ENCODE results near the gene KLKB1.

DNA sequence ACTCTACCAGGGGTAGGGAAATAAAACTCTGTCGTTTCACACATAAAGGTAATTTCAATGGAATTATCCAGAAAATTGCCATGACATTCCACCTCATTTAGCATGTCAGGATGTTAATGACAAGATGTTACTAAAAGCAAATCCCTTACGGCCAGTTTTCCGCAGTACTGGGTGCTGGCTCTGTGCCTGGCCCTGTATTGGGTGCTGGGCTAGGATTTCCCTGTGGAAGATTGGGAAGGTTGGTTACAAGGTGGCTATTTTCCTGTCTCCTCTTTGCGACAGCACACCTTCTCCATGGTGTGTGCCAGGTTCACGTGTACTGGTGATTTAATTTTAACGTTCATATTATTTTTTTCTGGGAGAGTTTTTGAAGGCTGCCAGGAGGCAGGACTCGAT, 13.1 kb downstream of the KLKB1 start:
- TF ChIP-seq, protein P1, sequence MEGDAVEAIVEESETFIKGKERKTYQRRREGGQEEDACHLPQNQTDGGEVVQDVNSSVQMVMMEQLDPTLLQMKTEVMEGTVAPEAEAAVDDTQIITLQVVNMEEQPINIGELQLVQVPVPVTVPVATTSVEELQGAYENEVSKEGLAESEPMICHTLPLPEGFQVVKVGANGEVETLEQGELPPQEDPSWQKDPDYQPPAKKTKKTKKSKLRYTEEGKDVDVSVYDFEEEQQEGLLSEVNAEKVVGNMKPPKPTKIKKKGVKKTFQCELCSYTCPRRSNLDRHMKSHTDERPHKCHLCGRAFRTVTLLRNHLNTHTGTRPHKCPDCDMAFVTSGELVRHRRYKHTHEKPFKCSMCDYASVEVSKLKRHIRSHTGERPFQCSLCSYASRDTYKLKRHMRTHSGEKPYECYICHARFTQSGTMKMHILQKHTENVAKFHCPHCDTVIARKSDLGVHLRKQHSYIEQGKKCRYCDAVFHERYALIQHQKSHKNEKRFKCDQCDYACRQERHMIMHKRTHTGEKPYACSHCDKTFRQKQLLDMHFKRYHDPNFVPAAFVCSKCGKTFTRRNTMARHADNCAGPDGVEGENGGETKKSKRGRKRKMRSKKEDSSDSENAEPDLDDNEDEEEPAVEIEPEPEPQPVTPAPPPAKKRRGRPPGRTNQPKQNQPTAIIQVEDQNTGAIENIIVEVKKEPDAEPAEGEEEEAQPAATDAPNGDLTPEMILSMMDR (IDR thresholded peaks at IDR 0.05) = no peak
- TF ChIP-seq ZFX (IDR thresholded peaks at IDR 0.05; ENCODE audit: borderline replicate concordance) = no peak
